GM12891 (cell line): ENCODE data around the gene ITFG1.

Experiments
- PAX5 ChIP-seq: IDR thresholded peaks from 2 replicates; pipeline ENCODE4 v1.6.1; 2011; ENCODE audit warnings: low read length, moderate library complexity, mild to moderate bottlenecking; ENCODE audit not compliant: insufficient read depth, severe bottlenecking
- POLR2A ChIP-seq: IDR thresholded peaks from 2 replicates; pipeline ENCODE4 v1.6.1; 2011; ENCODE audit warnings: low read depth, low read length, control low read depth
- POLR2AphosphoS5 ChIP-seq: IDR thresholded peaks from 2 replicates; pipeline ENCODE4 v1.6.1; 2011; ENCODE audit warnings: low read depth, low read length, control low read depth
- TAF1 ChIP-seq: IDR thresholded peaks from 2 replicates; pipeline ENCODE4 v1.6.1; 2011; ENCODE audit warnings: low read depth, low read length, control low read depth

DNA sequence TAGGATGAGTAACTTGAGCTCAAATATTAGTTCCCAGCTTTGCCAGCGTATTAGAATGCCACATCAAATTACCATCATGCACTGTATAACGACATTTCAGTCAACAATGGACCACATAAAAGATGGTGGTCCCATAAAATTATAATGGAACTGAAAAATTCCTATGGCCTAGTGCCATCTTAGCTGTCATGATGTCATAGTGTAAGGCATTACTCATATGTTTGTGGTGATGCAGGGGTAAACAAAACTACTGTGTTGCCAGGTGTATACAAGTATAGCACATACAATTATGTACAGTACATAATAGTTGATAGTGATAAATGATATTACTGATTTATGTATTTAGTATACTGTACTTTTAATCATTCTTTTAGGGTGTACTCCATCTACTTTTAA is 262.7 kb downstream of the ITFG1 start:
- TF ChIP-seq POLR2A (no peak), PAX5 (no peak), POLR2AphosphoS5 (no peak), TAF1 (no peak)
